Fibroblast of pulmonary artery (primary cell): Measurements from ENCODE around the gene CNR2.

ENCODE experiments used
- DNase-seq: peaks from one replicate; pipeline ENCODE4 v3.0.0-alpha.2; 2010; ENCODE audit warnings: low read depth
- H3K4me3 ChIP-seq: replicated peaks from 2 replicates; pipeline ENCODE4 v1.5.1; 2011; ENCODE audit warnings: low read depth, mild to moderate bottlenecking, control low read depth, low read length, moderate library complexity
- TF ChIP-seq, protein P1 (sequence below): IDR thresholded peaks from 2 replicates; pipeline ENCODE4 v1.5.1; 2011; ENCODE audit warnings: mild to moderate bottlenecking, control low read depth, low read length, inconsistent platforms; ENCODE audit errors: missing control alignments

CNR2 gene

DNA sequence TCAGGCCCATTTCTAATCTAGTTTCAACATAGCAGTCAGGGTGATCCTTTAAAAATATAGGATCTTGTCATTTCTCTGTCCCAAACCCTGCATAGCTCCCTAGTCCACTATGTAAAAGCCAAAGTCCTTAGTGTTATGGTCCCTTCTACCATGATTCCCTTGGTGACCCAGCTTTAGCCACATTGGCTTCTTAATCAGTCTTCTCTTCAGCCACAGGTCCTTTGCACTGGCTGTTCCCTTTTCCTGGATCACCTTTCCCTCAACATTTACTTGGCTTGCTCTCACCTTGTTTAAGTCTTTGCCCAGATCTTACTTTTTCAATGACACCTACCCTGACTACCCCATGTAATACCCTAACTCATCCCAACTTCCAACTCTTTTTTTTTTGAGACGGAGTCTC is 33.4 kb downstream of the CNR2 start:
- TF ChIP-seq, protein P1, sequence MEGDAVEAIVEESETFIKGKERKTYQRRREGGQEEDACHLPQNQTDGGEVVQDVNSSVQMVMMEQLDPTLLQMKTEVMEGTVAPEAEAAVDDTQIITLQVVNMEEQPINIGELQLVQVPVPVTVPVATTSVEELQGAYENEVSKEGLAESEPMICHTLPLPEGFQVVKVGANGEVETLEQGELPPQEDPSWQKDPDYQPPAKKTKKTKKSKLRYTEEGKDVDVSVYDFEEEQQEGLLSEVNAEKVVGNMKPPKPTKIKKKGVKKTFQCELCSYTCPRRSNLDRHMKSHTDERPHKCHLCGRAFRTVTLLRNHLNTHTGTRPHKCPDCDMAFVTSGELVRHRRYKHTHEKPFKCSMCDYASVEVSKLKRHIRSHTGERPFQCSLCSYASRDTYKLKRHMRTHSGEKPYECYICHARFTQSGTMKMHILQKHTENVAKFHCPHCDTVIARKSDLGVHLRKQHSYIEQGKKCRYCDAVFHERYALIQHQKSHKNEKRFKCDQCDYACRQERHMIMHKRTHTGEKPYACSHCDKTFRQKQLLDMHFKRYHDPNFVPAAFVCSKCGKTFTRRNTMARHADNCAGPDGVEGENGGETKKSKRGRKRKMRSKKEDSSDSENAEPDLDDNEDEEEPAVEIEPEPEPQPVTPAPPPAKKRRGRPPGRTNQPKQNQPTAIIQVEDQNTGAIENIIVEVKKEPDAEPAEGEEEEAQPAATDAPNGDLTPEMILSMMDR = no peak
- H3K4me3 ChIP-seq = no peak overlapping the region
- DNase-seq = no peak

DNA sequence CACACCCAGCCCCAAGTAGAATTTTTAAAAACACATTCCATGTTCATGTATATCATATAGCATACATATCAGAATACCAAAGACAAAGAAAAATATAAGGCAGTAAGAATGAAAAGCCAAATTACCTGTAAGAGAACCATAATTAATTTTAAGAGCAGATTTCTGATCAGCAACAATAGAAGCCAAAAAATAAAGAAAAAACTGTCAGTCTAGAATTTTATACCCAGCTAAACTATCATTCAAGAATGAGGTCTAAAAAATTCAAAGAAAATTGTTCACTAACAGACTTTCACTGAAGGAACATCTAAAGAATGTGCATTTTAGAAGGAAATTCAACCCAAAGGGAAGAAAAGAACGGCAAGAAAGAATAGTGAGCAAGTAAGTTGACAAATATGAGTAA is 34.5 kb downstream of the CNR2 start:
- TF ChIP-seq, protein P1 = no peak
- DNase-seq = no peak
- H3K4me3 ChIP-seq = no peak overlapping the region

DNA sequence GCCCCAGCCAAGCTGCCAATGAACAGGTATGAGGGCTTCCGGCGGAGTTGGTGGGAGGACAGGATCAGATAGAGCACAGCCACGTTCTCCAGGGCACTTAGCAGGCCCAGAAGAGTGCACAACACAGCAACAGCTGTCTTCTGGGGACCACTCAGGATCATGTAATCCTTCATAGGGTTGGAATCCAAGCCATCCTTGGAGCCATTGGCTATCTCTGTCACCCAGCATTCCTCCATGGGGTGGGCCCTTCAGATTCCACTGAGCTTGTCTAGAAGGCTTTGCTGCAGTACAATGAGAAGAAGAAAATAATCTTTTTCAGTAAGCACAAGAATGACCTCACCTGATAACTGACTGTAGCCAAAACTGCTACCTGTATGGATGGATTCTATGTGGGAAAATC is 37.8 kb downstream of the CNR2 start:
- no peak for DNase-seq
- no peak overlapping the region for H3K4me3 ChIP-seq
- TF ChIP-seq, protein P1 = no peak

DNA sequence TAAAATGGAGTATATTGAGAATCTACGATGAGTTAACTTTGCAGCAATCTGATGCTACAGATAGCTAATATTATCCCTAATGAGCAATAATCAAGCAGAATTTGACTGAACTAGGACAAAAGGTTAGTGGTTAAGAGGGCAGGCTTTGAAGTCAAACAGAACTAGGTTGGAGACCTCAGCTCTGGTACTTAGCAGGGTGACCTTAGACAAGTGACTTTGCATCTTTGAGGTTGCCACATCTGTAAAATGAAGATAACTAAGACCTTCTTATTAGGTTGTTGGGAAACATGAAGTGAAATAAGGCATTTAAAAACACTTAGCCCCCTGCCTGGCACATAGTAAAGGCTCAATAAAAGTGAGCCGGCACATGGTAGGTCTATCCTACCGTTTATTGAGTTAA is 40.7 kb downstream of the CNR2 start:
- TF ChIP-seq, protein P1 = no peak
- no peak for DNase-seq
- no peak overlapping the region for H3K4me3 ChIP-seq

DNA sequence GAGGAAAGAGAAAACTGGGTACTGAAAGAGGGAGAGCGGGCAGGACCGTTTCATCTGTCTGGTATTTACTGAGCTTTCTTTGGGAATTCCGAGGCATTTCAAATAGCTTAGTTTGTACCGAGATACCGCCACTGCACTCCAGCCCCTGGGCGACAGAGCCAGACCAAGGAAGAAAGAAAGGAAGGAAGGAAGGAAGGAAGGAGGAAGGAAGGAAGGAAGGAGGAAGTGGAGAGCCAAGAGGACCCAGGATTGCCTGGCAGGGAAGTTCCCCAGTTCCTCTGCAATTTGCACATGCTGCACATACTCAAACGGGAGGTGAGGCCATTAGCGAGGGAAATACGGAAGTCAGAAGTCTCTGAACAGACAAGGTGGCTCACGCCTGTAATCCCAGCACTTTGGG is 44.1 kb downstream of the CNR2 start:
- DNase-seq = no peak
- TF ChIP-seq, protein P1 = no peak
- peak overlapping the region; percentile 63 for H3K4me3 ChIP-seq

DNA sequence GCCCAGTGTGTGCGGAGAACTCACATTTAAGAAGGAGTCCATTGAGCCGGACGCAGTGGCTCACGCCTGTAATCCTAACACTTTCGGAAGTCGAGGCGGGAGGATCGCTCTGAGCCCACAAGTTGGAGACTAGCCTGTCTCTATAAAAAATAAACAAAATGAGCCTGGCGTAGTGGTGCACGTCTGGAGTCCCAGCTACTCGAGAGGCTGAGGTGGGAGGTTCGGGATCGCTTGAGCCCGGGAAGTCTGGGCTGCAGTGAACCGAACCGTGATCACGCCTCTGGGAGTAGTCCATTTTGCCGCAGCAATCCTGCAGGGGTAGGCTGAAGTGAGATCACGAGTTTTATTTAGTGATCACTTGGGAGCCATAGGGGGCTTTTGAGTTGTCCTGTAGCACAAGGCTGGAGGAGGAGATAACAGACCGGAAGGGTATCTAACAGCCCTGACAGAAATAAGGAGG is 44.6 kb downstream of the CNR2 start:
- H3K4me3 ChIP-seq = peak overlapping the region; percentile 63
- DNase-seq = no peak
- TF ChIP-seq, protein P1 = no peak

DNA sequence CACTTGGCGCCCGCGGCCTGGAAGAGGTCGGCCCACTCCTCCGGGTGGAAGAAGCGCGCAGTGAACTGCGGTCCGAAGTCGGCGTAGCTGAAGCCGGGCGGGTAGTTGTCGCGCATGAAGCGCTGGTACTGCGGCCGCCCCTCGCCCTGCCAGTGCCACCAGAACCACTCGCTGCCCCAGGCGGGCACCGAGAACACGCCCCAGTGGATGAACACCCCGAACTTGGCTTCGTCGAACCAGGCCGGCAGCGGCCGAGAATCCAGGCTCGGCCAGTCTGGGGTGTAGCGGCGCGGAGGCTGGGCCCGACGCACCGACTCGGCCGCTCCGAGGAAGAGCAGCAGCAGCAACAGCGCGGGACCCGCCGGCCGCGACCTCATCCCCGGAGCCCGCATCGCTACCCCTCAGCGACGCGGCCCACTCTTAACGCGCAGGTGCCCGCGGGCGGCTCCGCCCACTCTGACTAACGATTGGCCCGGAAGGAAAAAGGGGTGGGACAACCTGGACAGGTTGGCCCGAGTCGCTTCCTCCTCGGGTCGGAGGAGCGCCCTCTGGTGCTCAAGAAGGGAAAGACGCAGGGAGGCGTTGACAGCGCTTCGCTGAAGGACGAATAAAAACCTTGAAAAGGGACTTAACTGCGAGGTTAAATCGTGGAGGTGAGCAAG is 45.1 kb downstream of the CNR2 start, which contains the start of gene FUCA1:
FUCA1 (minus strand) TSS at position 396 of the 662 bp plus-strand sequence; CDS start at position 392, 4 bp downstream.
- peak; percentile 86 for DNase-seq
- peak within 1 kb of the TSS; percentile 63 for H3K4me3 ChIP-seq
- TF ChIP-seq, protein P1 = peak; percentile 90
